Stimulated activated CD4-positive, alpha-beta T cell treated with anti-CD3 and anti-CD28 coated beads, Interleukin-15, amount 100 ng/mL, for 1 hour (primary cell): ENCODE measurements around the gene LRIT2.

Experiments used
- DNase-seq, 2 donors: peaks; one replicate each; pipeline ENCODE4 v3.0.0-alpha.2; 2020; ENCODE audit warnings: low read depth in 1 of 2, low spot score in 1 of 2

Gene LRIT2, protein sequence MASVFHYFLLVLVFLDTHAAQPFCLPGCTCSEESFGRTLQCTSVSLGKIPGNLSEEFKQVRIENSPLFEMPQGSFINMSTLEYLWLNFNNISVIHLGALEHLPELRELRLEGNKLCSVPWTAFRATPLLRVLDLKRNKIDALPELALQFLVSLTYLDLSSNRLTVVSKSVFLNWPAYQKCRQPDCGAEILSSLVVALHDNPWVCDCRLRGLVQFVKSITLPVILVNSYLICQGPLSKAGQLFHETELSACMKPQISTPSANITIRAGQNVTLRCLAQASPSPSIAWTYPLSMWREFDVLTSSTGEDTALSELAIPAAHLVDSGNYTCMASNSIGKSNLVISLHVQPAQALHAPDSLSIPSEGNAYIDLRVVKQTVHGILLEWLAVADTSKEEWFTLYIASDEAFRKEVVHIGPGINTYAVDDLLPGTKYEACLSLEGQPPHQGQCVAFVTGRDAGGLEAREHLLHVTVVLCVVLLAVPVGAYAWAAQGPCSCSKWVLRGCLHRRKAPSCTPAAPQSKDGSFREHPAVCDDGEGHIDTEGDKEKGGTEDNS

DNA sequence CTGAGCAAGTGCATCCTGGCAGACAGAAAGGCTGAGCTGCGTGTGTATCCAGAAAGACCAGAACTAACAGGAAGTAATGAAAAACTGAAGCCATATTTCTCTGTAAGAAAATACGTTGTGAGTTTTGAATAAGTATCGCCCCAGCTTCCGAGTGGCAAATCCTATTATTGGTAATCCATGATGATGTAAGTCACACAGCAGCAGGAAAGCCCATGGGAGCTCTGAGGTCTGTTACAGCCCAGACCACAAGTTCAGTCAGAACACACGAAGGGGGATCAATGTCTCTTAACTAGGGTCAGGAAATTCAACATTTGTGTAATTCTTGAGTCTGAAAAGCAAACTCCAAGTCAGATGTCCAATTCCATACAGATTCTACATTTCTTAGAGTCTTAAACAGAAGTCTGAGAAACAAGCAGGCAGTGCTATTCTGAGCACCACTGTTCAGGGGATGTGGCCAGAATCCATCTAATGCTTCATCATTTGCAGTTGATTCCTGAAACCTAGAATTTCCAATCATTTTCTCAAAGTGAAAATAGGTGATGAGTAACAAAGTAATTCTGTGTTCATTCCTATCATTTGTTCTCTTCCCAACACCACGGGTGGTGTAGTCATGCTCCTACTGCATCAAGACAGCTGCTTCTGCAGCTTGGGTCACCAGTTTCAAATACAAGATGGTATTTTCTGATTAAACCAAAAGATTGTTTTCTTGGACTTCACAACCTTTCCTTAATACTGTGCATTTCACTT lies at the start of gene LRIT2:
Gene LRIT2, minus strand, starts transcription at position 118 of the 747 bp plus-strand sequence. Its CDS starts 24 bp downstream, at position 94.
- no peak for DNase-seq

DNA sequence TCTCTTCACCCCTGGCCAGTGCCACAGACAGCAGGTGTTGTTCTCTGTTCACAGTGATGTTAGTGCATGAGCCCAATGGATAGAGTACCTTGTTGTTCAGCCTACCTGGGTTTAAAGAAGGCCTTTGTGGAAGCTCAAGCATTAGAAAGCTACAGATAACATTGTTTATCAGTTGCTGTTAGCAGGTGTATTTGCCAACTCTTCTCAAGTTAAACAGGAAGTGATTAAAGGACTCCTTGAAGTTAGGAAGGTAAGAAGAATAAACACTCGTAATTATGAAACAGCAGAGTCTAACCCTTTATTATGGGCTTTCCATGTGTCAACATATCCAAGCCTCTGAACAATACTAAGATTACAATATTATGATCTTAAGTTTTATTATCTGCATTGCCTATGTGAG lies 45.4 kb upstream of the LRIT2 start:
- no peak for DNase-seq

DNA sequence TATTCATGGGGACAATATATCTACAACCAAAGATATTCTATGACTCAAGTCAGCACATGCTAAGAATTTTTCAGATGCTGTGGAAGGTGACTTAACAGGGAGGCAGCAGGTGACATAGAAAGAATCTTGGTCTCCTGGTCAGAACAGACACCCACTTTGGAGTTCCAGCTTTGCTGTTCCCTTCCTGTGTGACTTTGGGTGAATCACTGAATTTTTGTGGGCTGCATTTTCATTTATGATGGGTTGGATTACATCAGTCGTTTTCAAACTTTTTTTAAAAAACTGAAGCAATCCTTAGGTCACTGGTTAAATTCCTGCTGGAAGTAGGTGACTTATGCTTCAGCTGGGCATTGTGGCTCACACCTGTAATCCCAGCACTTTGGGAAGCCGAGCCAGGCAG lies 44.4 kb upstream of the LRIT2 start:
- DNase-seq = no peak

DNA sequence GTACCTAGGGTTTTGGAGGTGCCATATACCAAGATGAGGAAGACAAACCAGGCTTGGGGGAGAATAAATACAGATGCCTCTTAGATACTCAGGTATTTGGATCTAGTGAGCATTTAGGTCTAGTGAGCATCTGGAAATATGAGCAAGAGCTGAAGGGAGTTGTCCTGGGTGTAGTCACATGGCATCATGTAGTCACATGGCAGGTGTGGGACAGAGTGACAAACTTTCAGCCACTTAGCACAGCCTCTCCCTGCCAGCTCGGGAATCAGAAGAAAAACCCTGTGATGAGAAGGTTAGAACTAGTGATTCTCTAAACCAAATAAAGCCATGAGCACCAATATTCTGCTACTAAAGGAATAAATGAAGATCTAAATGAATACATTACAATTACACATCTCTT lies 43.8 kb upstream of the LRIT2 start:
- no peak for DNase-seq

DNA sequence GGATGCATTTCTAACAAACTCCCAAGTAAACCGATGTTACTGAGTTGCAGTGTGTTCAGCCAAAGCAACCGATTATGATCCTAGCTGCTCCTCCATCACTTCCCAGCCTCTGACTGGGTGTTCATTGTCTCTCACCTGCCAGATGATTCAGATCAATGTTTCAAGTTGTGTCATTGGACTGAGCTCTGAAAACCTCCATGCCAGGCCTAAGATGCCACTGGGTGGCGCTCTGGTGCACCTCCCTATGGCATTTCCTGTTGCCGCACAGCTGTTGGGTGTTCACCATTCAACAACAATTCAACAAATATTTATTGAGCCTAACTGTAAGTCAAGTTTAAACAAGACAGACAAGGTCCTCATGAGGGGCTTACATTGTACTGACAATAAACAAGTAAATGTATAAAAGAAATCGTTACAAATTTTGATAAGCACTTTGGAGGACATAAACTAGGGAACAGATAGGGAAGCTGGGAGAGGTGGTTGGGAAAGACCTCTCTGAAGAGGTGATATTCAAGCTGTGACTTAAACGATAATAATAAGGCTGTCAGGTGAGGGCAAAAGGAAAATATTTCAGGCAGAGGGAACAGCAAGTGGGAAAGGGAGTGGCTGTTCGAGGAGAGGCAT lies 42.3 kb upstream of the LRIT2 start:
- peak; percentile 25 to 57 for DNase-seq

DNA sequence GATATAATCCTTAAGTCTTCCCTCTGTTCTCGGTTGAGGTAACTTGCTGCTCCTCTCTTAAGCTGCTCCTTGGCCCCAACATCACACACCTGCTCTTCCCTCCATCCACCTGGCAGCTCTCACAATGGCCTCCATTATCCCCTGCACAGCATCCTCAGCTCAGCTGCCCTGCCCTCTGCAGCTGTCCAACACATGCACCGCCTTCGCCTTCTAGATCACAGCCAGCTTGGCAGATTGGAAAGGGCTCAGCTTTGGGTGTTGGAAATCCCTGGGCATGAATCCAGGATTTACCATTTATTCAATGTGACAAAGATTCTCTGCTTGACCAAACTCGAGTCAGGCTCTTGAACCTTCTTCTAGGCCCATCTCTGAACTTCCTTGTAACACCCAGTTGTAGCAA lies 40.1 kb upstream of the LRIT2 start:
- DNase-seq = no peak

DNA sequence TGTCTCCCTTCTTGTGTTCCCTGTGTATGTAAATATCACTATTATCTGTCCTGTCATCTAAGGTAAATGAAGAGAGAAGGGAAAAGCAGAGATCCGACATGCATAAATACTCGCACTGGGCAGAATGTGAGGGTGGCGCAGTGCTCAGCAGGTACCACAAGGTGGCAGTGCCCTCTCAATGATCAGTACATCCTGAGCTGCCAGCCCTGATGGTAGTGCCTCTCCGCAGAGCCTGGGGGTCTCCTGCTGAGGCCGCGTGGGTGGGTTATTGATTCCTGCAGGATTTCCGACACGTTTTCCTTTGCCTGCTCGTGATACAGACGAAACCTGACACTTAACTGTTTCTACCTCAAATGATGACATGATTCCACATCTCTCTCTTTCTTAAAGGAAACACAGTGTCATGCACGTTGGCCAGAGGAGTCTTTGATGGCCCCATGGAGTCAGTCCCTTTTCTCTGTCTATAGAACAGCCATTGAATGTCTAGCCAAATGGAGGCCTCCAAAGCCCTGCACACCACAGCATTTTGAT lies 39.3 kb upstream of the LRIT2 start:
- peak; percentile 27 to 56 for DNase-seq

DNA sequence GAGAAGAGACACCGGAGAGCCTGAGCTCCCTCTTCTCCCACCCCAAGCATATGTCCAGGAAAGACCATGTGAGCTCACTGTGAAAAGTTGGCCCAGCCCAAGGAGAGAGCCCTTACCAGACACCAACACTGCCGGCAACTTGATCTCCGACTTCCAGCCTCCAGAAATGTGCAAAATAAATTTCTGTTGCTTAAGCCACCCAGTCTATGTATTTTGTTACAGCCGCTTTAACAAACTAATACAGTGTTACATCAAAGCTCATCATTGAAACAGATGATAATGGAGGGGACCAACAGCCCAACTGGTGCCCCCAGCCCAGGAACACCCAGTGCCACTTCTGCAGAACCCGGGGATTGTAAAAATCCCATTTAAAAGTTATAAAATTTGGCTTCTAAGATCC lies 38.4 kb upstream of the LRIT2 start:
- DNase-seq = no peak

DNA sequence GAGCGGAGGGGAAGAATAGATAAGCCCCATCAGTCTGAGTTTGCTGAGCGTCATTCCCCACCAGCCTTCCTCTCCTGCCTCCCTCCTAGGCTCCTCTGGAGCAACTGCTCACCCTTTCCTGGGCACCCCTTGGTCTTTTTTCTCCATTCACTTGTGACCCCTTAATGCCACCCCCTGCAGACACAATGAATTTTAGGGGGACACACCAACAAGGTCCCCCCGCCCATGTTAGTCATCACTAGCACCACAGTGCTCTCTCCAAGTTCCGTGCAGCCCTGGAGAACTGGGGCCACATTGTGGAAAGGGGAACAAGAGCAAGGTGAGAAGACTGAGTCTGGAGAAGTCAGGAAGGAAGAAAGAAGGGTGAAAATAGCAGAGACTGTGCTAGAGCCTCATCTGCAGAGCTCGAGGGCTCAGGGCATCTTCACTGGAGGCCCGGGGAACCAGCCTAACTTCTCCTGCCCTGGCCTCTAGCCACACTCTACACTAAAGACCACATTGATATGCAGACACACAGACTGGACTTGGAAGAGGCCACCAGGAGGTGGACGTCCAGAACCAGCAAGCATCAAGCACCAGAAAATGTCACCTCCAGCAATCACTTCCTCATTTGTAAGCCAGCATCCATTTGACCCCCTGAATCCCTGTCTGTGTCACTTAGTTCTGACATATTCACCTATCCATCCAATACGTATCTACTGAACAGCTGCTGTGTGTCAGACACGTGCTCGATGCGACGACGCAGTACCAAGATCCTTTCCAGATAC lies 37.0 kb upstream of the LRIT2 start:
- no peak for DNase-seq

DNA sequence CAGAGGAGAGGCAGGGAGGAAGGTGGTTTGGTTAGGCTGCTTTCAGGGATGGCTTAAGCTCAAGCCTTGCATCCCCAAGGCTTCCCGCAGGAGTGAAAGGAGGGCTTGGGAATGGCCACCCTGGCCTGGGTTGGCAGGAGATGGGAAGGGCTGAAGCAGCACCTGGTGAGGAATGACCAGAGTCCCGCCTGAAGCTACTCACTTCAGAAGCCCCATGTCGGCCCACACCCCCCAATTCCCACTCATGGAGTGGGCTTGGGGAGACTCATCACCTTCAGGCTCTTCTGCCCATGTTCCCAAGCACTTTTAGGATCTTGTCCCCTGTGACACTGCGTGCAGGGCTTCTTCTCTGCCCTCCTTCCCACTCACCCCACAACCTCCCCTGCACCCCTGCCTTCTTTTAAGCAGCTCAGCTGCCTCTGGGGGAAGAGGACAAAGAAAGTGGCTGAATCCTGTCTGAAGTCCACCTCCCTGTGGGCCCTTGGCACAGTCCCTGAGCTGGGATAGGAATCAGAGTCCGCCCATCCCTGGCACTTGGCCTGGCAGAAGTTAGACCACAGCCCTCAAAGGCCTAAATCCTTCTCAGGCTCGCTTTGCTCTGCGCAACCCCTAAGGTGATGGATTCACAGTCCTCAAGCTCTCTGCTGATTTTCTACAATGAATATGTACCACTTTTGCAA lies 36.0 kb upstream of the LRIT2 start:
- no peak for DNase-seq

DNA sequence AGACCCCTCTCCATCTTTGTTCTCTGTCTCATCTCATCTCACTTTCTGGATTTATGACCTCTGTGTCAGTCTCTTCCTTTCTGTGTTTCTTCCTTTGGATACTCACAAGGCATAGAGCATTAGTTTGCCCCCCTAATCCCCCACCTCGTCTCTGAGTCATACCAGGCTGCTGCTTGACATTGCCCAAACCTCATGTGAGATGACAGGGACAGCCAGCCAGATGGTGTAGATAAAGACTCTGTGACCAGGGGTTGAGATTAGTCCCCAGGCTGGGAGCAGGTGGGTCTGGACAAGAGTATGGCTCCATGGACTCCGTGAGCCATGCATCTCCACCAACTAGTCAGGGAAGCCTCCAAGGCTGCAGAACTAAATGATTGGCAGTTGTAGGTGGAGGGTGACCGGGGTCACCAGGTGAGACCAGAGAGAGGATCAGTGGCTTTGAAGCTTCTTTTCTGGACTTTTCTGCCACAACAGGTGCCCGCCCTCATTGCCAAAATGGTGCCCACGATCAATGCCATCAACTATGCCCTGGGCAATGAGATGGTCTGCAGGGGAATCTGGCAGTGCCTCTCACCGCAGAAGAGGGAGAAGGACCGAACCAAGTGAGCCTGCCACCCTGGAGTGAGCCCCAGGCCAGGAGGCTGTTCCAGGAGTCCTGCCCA lies 32.8 kb upstream of the LRIT2 start:
- no peak for DNase-seq

DNA sequence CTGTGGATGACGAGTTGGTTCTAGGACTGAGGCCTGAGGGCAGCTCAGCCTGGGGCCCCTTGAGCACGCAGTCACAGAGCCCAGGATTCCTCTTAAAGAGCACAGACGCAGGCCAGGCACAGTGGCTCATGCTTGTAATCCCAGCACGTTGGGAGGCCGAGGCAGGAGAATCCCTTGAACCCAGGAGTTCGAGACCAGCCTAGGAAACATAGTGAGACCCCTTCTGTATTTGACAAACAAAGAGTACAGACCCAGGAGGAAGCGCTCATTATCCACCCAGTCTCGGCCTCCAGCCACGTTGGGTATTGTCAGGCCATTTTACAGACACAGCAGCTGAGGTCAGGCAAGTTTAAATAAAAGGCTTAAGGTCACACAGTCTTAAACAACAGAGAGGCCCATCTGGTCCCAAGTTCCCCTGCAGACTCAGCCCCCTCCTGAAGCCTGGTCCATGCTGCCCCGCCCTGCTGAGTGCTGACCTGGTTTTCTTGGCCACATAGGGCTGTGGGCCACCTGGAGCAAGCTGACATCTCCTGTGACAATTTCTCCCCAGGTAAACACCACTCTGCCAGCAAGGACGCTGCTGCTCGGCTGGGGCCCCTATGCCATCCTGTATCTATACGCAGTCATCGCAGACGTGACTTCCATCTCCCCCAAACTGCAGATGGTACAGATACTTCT lies 32.1 kb upstream of the LRIT2 start:
- no peak for DNase-seq

DNA sequence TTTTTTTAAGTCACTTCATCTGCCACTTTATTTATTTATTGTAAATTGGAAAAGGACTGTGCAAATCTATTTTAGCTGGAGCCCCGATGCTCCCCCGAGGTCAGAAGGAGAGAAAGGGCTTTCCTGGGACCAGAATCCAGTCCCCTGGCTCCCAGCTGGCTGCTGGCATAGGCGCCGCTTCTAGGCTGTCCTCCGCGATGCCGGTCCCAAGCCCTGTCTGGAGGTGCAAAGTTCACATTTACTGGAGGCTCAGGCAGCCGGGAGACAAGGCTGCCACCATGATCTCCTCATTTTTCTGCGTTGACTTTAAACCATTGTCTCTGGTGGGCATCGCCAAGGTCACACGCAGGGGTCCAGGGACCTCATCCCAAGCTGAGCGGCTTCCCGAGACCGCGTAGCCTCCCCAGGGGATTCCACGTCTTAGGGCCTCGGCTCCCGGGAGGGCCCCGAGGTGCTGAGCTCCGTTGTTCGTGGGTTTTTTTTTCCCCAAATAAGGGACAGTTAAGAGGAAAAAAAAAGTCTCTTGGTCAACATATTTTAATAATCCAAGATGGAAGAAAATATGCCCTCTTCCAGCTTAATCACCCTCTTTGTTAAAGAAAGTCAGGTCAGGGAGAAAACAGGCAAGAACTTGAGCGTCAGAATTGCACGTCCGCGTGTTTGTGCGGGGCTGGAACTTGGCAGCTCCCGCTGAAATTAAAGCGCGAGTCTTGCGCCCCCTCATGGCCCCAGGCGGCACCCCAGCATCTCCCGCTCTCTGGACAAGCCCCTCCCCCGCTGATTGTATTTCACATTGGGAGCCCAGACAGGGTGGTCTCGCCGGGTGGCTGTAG lies 31.4 kb upstream of the LRIT2 start:
- DNase-seq = peak in 1 of 2 donors; percentile 34

DNA sequence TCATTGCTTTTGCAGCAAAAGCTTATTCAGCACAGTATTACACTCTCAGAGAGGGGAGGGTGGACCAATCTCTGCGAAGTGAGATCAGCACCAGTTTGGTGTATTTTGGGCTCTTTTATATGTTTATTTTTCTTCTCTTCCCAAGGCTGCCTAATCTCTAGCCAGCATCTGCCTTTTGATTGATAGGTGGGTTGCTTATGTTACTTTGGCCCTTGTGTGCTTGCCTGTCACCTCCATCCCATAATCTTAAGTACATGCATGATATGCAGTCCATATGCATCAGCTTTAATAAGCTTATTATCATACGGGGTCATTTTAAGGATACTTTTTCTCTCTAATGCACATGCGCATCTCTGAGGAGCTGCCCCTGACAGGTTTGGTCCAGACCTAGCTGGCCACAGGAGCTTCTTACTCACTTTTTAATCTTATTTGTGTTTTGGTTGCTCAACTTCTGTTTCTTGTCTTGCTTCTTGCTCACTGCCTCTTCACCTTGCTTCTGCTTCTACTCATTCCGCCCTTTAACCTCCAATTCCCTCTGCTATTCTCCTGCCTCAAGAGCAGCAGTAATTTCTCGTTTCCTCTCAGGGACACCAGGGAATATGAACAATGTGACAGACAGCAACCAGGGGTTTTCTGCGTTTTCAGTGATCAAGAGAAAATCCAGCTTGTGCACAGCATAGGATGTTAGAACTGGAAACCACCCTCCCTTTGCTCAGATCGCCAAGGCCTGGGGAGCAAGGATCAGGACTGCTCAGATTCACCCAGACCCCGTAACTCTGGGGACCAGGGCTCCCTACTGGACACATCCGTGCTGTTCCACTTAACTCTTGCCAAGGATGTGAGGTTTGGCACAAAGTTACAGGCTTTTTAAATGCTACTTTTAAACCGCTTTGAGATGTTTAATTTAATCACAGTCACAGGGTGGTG lies 29.5 kb upstream of the LRIT2 start:
- no peak for DNase-seq

DNA sequence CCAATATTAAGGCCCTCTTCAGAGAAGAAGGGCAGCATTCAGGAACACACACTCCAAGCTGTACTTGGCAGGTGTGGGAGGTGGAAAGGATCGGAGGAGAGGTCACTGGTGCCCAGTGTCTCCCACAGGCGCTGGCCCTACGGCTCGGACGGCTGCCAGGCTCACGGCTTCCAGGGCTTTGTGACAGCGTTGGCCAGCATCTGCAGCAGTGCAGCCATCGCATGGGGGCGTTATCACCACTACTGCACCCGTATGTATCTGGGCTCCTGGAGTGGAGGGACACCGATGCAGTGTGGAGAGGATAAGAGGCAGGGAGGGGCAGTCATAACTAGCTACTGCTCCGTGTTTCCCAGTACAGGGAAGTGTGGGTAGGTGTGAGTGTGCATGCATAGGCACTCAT lies 23.4 kb upstream of the LRIT2 start:
- no peak for DNase-seq

DNA sequence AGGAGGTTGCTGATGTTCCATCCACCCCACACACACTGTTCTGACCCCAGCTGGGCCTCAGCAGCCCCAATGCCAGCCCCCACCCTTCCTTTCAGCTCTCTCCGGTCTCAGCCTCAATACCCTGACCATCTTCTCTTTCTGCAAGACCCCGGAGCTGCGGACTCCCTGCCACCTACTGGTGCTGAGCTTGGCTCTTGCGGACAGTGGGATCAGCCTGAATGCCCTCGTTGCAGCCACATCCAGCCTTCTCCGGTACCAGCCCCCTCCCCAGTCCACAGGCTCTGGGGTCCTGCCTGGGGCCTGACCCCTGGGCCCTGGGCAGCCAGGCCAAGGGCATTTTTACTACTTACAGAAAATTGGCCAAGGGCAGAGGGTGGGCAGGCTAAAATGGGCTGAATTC lies 22.2 kb upstream of the LRIT2 start:
- DNase-seq = no peak

DNA sequence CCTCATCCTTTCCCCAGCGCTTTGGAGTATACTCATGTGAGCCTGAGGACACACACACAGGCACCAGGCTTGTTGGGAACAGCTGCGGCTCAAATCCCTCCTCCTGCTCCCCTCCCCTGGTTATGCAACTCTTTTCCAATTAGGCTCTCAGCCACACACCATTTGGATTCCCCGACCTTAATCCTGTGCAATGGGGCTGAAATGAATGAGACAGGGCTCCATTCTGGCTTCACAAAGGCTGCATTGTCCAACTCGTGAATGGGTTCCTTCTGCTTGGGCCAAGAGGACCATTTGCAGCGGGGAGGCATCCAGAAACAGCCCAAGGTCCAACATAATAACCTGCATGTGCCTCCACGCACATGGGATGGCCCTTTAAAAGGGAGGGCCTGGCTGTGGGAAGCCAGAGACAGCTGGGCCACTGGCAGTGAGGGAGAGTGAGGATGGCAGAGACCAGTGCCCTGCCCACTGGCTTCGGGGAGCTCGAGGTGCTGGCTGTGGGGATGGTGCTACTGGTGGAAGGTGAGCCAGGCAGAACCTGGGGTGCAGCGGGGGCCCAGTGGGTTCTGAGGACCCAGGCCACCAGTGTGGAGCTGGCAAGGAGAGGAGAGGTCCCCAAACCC lies 19.4 kb upstream of the LRIT2 start, which contains the start of gene RGR:
Gene RGR, plus strand, starts transcription at position 403 of the 620 bp plus-strand sequence. Its CDS starts 38 bp downstream, at position 441.
- DNase-seq = no peak
